ENCODE results near the gene HLA-B. TPM values are rescaled to one million over a fixed set of nuclear protein-coding genes. Genes with fewer than 3 reads are reported as not detected.

Gene HLA-B
- total and polyA plus RNA-seq, 9 donors, result 93.4 to 266 (median 137) TPM

- peaks cover 31% of the 10 kb centered on the region for H3K27me3 ChIP-seq (ENCODE audit: control insufficient read depth, insufficient read depth, low read length)
- H3K4me1 ChIP-seq (ENCODE audit: control insufficient read depth, insufficient read depth, low read length), result peaks cover 9% of the 10 kb centered on the region
- no peaks in the 10 kb centered on the region for H3K9me3 ChIP-seq (replicated peaks; ENCODE audit: control insufficient read depth, low read depth, low read length)
- no peak for DNase-seq
- no peak overlapping the region for H3K27ac ChIP-seq (ENCODE audit: low read length)
- WGBS (ENCODE audit: insufficient coverage), result 60% methylated on average over 1 of the region's 11 CpGs
- H3K36me3 ChIP-seq (ENCODE audit: control insufficient read depth, insufficient read depth, low read length), result peaks cover 17% of the 10 kb centered on the region
- no peak overlapping the region for H3K4me3 ChIP-seq (ENCODE audit: low read length)
Measured at GRCh38 chr6:31354158-31354863, 2.7 kb downstream of the HLA-B start.

DNA sequence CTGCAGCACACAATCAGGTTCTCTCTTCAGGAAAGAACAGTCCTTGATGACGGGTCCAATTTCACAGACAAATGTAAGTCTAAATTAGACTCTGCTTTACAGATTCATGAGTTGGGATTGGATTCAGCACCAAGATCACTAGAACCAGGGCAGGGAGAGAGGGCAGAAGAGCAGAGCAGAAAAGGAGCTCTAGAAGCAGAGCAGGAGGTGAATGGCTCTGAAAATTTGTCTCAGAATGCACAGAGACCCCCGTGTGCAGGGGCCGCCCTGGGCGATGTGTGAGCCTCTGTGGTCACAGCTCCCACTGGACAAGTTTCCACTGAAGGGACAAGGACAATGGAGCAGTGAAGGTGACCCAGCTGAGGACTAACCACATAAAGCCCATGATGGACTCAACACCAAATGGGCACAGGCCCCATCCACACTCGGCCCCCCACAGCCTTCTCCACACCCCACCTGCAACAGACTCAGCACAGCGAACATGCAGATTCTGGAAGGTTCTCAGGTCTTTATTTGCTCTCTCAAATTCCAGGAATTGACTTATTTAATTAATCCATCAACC lies 3.5 kb downstream of the HLA-B start:
- WGBS (ENCODE audit: insufficient coverage), result 79% methylated on average over 5 of the region's 6 CpGs
- peaks cover 17% of the 10 kb centered on the region for H3K36me3 ChIP-seq (ENCODE audit: control insufficient read depth, insufficient read depth, low read length)
- H3K27ac ChIP-seq (ENCODE audit: low read length), result no peak overlapping the region
- no peak for DNase-seq
- no peaks in the 10 kb centered on the region for H3K9me3 ChIP-seq (replicated peaks; ENCODE audit: control insufficient read depth, low read depth, low read length)
- H3K4me3 ChIP-seq (ENCODE audit: low read length), result no peak overlapping the region
- H3K4me1 ChIP-seq (ENCODE audit: control insufficient read depth, insufficient read depth, low read length), result peaks cover 9% of the 10 kb centered on the region
- peaks cover 28% of the 10 kb centered on the region for H3K27me3 ChIP-seq (ENCODE audit: control insufficient read depth, insufficient read depth, low read length)

- Histone ChIP-seq H3K9me3 (replicated peaks; ENCODE audit: control insufficient read depth, low read depth, low read length) (no peaks in the 10 kb centered on the region), H3K4me3 (ENCODE audit: low read length) (no peak overlapping the region), H3K27ac (ENCODE audit: low read length) (no peak overlapping the region), H3K27me3 (ENCODE audit: control insufficient read depth, insufficient read depth, low read length) (peaks cover 24% of the 10 kb centered on the region), H3K4me1 (ENCODE audit: control insufficient read depth, insufficient read depth, low read length) (peaks cover 9% of the 10 kb centered on the region), H3K36me3 (ENCODE audit: control insufficient read depth, insufficient read depth, low read length) (peaks cover 17% of the 10 kb centered on the region)
- DNase-seq, result no peak
- WGBS (ENCODE audit: insufficient coverage), result 38% methylated on average over 2 of the region's 6 CpGs
Measured at GRCh38 chr6:31352683-31353383, 4.1 kb downstream of the HLA-B start.

DNA sequence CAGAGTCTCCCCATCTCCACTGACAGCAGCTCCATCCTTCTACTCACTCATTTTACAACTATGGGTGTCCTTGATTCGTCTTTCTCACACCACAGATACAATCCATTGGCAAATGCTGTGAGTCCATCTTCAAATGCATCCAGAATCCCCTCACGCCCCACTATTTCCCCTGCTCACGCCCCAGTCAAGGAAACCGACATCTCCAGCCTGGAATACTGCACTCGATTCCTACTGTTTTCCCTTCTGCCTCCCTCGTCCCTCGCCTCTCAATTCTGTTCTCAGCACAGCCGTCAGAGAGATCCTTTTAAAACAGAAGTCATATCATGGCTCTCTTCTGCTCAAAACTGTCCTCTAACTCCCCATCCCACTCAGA lies 4.7 kb downstream of the HLA-B start:
- 54% methylated on average over 8 of the region's 8 CpGs for WGBS (ENCODE audit: insufficient coverage)
- no peak overlapping the region for H3K4me3 ChIP-seq (ENCODE audit: low read length)
- no peak for DNase-seq

DNA sequence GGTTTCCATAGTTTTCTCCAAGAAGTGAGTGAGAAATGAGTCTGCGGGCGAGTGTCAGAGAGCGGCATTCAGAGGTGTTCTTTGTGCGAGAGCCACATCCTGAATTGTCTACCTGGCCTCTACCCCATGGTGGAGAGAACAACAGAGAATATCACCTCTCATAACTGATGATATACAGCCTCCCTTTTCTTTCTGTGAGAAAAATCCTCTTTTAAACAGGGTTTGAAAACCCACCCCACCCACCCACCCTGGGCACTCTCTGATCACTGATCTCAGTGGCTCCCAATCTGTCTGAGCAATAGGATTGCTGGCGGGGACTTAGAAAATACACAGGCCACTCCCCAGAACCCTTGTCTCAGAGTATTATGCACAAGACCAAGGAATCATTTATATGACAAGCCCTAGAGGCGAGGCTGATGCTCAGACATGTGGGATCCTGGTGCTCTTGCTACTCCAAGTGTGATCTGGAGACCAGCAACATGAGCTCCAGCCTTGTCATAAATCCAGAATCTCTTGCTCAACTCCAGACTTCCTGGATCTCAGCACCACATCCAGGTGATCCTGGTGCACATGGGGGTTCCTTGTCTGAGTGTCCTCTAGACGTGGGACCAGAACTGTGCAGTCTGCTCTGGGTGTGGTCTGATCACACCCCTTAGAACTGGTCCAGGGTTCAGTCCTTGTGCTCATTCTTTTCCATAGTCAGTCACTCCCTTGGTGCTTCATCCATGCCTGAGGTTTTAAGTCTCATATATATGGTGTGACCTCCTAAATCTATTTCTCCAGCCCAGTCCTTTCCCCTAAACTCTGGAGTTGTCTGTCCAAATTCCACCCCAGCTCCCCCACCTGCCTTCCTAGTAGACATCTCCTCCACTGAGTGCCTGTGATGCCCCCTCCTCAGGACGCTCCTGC lies 5.3 kb downstream of the HLA-B start:
- no peak for DNase-seq
- Histone ChIP-seq H3K9me3 (replicated peaks; ENCODE audit: control insufficient read depth, low read depth, low read length) (no peaks in the 10 kb centered on the region), H3K27ac (ENCODE audit: low read length) (no peak overlapping the region), H3K4me3 (ENCODE audit: low read length) (no peak overlapping the region), H3K27me3 (ENCODE audit: control insufficient read depth, insufficient read depth, low read length) (peaks cover 22% of the 10 kb centered on the region), H3K36me3 (ENCODE audit: control insufficient read depth, insufficient read depth, low read length) (peaks cover 17% of the 10 kb centered on the region), H3K4me1 (ENCODE audit: control insufficient read depth, insufficient read depth, low read length) (peaks cover 9% of the 10 kb centered on the region)
- 23% methylated on average over 1 of the region's 8 CpGs for WGBS (ENCODE audit: insufficient coverage)

More for the DNA sequence above, 4.7 kb downstream of the HLA-B start:
- Histone ChIP-seq H3K36me3 (ENCODE audit: control insufficient read depth, insufficient read depth, low read length) (peaks cover 17% of the 10 kb centered on the region), H3K4me1 (ENCODE audit: control insufficient read depth, insufficient read depth, low read length) (peaks cover 9% of the 10 kb centered on the region), H3K27ac (ENCODE audit: low read length) (no peak overlapping the region), H3K27me3 (ENCODE audit: control insufficient read depth, insufficient read depth, low read length) (peaks cover 22% of the 10 kb centered on the region), H3K9me3 (replicated peaks; ENCODE audit: control insufficient read depth, low read depth, low read length) (no peaks in the 10 kb centered on the region)

GRCh38 chr6:31351033-31351380 lies 6.0 kb downstream of the HLA-B start:
- no peak overlapping the region for H3K27ac ChIP-seq (ENCODE audit: low read length)
- WGBS (ENCODE audit: insufficient coverage), result no CpG with 5 or more reads among the region's 3 CpGs
- no peak overlapping the region for H3K4me3 ChIP-seq (ENCODE audit: low read length)
- peaks cover 8% of the 10 kb centered on the region for H3K4me1 ChIP-seq (ENCODE audit: control insufficient read depth, insufficient read depth, low read length)
- peaks cover 16% of the 10 kb centered on the region for H3K36me3 ChIP-seq (ENCODE audit: control insufficient read depth, insufficient read depth, low read length)
- H3K27me3 ChIP-seq (ENCODE audit: control insufficient read depth, insufficient read depth, low read length), result peaks cover 21% of the 10 kb centered on the region
- no peaks in the 10 kb centered on the region for H3K9me3 ChIP-seq (replicated peaks; ENCODE audit: control insufficient read depth, low read depth, low read length)
- DNase-seq, result no peak

DNA sequence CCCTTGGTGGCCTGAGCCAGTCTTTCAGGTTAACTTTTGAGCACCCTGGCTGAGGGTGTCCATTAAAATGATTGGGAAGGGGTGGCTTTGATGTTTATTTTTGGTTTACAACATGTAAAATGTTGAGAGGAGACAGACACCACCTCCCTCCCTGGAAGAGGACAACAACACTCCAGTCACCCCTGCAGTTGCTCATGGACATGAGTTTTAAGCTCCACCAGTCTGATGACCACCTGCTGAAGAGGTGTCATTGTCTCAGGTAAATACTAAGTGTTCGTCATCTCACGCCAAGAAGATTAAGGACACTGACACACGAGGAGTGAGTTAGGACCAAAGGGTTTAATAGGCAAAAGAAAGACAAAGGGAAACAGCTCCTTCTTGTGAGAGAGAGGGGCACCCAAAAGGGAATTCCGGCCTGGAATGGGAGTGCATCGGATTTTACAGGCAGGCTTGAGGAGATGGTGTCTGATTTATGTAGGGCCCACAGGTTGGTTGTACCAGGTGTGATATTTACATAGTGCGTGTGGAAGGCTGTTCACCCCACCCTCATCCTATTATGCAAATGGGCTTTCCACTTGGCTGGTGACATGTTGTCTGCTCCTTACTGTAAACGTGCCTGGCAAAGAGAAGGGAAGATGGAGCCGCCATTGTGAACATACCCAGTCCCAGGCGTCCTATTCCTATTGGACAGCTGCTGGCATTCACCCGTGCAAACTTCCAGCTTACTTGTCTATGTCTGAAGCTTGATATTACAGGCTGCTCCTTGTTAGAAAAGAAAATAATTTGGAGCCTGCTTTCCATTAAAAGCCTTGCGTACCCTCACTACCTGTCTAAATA lies 6.6 kb downstream of the HLA-B start:
- Histone ChIP-seq H3K9me3 (replicated peaks; ENCODE audit: control insufficient read depth, low read depth, low read length) (no peaks in the 10 kb centered on the region), H3K4me1 (ENCODE audit: control insufficient read depth, insufficient read depth, low read length) (peaks cover 4% of the 10 kb centered on the region), H3K4me3 (ENCODE audit: low read length) (no peak overlapping the region), H3K27ac (ENCODE audit: low read length) (no peak overlapping the region), H3K27me3 (ENCODE audit: control insufficient read depth, insufficient read depth, low read length) (peaks cover 16% of the 10 kb centered on the region), H3K36me3 (ENCODE audit: control insufficient read depth, insufficient read depth, low read length) (peaks cover 11% of the 10 kb centered on the region)
- 51% methylated on average over 8 of the region's 11 CpGs for WGBS (ENCODE audit: insufficient coverage)
- DNase-seq, result no peak

DNA sequence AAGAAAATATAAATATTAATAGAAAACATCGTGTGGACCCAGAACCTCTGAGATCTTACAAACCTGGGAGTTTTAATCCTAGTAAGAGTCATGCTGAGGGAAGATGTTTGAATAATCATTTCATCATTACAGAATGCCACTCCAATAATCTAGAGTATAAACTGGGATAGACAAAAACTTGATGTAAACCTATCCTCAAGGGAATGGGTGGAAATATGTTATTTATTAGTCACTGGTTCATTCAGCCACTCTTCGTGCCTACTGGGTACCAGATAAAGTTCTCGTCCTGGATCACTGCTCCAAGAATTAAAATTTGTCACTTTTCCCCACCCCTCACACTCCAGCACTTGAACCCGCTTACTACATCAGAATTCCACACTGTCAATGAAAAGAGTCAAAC lies 7.7 kb downstream of the HLA-B start:
- no peak overlapping the region for H3K4me3 ChIP-seq (ENCODE audit: low read length)
- H3K9me3 ChIP-seq (replicated peaks; ENCODE audit: control insufficient read depth, low read depth, low read length), result no peaks in the 10 kb centered on the region
- DNase-seq, result no peak
- H3K36me3 ChIP-seq (ENCODE audit: control insufficient read depth, insufficient read depth, low read length), result peaks cover 3% of the 10 kb centered on the region
- H3K4me1 ChIP-seq (ENCODE audit: control insufficient read depth, insufficient read depth, low read length), result no peaks in the 10 kb centered on the region
- no CpG with 5 or more reads among the region's 4 CpGs for WGBS (ENCODE audit: insufficient coverage)
- H3K27ac ChIP-seq (ENCODE audit: low read length), result no peak overlapping the region
- peaks cover 6% of the 10 kb centered on the region for H3K27me3 ChIP-seq (ENCODE audit: control insufficient read depth, insufficient read depth, low read length)

DNA sequence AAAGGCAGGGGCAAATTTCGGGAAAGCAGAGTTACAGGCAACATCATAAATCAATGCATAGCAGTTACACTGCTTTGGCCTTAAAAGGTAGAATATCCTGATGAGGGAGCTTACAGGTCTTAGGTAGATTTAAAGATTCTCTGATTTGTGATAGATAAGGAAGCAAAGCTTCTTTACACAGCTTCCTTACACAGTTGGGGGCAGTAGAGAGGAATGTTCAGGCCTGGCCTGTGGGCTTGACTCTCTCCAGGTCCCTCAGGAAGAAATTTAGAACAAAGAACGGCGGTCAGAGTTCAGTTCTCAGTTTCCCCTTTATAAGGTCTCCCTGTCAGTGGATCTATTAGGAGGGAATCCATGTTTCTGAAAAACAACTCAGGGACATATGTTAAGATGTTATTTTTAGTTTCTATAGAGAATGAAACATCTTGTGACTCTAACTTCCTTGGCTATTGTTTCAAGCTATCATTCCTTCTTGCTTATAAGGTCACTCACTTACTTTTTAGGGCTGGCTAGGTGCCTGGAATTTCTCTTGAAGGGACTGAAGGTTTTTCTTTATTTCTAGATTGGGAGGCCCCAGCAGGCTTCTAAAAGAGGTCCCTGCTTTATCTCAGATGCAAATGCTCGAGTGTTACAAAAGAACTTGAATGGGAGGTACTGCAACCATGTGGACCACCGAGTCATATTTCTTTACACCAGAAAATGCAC lies 11.8 kb downstream of the HLA-B start:
- peaks cover 3% of the 10 kb centered on the region for H3K27me3 ChIP-seq (ENCODE audit: control insufficient read depth, insufficient read depth, low read length)
- H3K9me3 ChIP-seq (replicated peaks; ENCODE audit: control insufficient read depth, low read depth, low read length), result no peaks in the 10 kb centered on the region
- H3K27ac ChIP-seq (ENCODE audit: low read length), result no peak overlapping the region
- no peak overlapping the region for H3K4me3 ChIP-seq (ENCODE audit: low read length)
- DNase-seq, result no peak
- no peaks in the 10 kb centered on the region for H3K4me1 ChIP-seq (ENCODE audit: control insufficient read depth, insufficient read depth, low read length)
- no CpG with 5 or more reads among the region's 5 CpGs for WGBS (ENCODE audit: insufficient coverage)
- H3K36me3 ChIP-seq (ENCODE audit: control insufficient read depth, insufficient read depth, low read length), result no peaks in the 10 kb centered on the region
